GM18907 (cell line): Measurements from ENCODE around the gene NLN.
"Not testable (repeated sequence)": the region's sequence is repeated elsewhere in the genome, so short reads cannot be mapped to it uniquely, and the experiment has no call there.

Experiments used
- ATAC-seq: cut with Tn5 transposase; IDR thresholded peaks from one replicate; pipeline ENCODE4 v1.9.1; 2021; ENCODE audit warnings: mild to moderate bottlenecking, moderate library complexity; ENCODE audit not compliant: unreplicated experiment

The NLN gene

GRCh38 chr5:65769539-65769938, 47.5 kb downstream of the NLN start:
- no peak for ATAC-seq

- no peak for ATAC-seq
Observed at GRCh38 chr5:65771266-65771665, 49.3 kb downstream of the NLN start.

GRCh38 chr5:65772963-65773362, 51.0 kb downstream of the NLN start:
- ATAC-seq, result not testable (repeated sequence)

GRCh38 chr5:65774346-65774745, 52.3 kb downstream of the NLN start:
- ATAC-seq, result no peak

- ATAC-seq, result no peak
Observed at GRCh38 chr5:65775476-65775875, 53.5 kb downstream of the NLN start.

GRCh38 chr5:65776441-65777141, 54.6 kb downstream of the NLN start:
- no peak for ATAC-seq

- no peak for ATAC-seq
Observed at GRCh38 chr5:65778126-65778525, 56.1 kb downstream of the NLN start.

- peak; percentile 76 for ATAC-seq
Observed at GRCh38 chr5:65779643-65780042, 57.6 kb downstream of the NLN start.

GRCh38 chr5:65788296-65788695, 66.3 kb downstream of the NLN start:
- ATAC-seq, result not testable (repeated sequence)

GRCh38 chr5:65790371-65791163, 68.6 kb downstream of the NLN start:
- ATAC-seq, result peak; percentile 56

GRCh38 chr5:65791712-65792673, 70.0 kb downstream of the NLN start:
- ATAC-seq, result no peak

- ATAC-seq, result no peak
Observed at GRCh38 chr5:65796269-65796668, 74.3 kb downstream of the NLN start.

GRCh38 chr5:65796751-65797316, 74.8 kb downstream of the NLN start:
- ATAC-seq, result no peak

- ATAC-seq, result no peak
Observed at GRCh38 chr5:65797481-65797880, 75.5 kb downstream of the NLN start.

- ATAC-seq, result no peak
Observed at GRCh38 chr5:65799857-65800256, 77.9 kb downstream of the NLN start.

- no peak for ATAC-seq
Observed at GRCh38 chr5:65800775-65801174, 78.8 kb downstream of the NLN start.

GRCh38 chr5:65801352-65801783, 79.4 kb downstream of the NLN start:
- ATAC-seq, result no peak

GRCh38 chr5:65802080-65802479, 80.1 kb downstream of the NLN start:
- ATAC-seq, result no peak

GRCh38 chr5:65802820-65803219, 80.8 kb downstream of the NLN start:
- no peak for ATAC-seq

- ATAC-seq, result no peak
Observed at GRCh38 chr5:65803699-65804391, 81.8 kb downstream of the NLN start.
